Raji (cell line): ENCODE measurements around the gene LYZ.

ENCODE experiments used
- POLR2A ChIP-seq: IDR thresholded peaks from 2 replicates; pipeline ENCODE4 v1.6.1; 2011; ENCODE audit warnings: low read depth, low read length, control low read depth; ENCODE audit not compliant: insufficient read depth

The LYZ gene

DNA sequence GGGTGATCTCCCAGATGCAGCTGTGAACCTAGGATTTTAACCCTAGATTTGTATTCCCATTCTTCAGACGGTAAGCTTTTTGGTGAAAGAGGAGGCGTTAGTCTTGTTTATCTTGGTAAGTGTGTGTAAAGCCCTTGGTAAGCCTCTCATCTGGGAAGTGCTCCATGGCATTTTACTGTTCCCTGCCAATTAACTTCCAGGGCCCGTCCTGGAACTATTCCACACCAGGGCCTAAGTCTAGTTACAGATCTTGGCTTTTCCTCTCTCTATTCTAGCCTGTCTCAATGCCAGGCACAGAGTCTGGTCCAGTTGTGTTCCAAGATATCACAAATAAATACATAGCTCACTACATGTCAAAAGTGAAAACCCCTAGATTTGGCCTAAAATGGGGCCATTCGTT, 53.8 kb downstream of the LYZ start:
- no peak for TF ChIP-seq POLR2A
